Ascending aorta (tissue), 2 donors: Measurements from ENCODE around the gene WNT9A. TPM values are rescaled to one million over a fixed set of nuclear protein-coding genes. Genes with fewer than 3 reads are reported as not detected.

Source experiments
- DNase-seq, 2 donors: peaks; one replicate each; pipeline ENCODE4 v3.0.0-alpha.2; 2019; ENCODE audit warnings: low spot score in 2 of 2
- H3K27ac ChIP-seq, 2 donors: fragments of 200-600 bp; sonication (generic); one replicate each; pipeline ENCODE4 v1.5.1; 2016 to 2017; ENCODE audit warnings: mild to moderate bottlenecking in 1 of 2
- H3K27me3 ChIP-seq: fragments of 200-600 bp; sonication (generic); one replicate; pipeline ENCODE4 v1.5.1; 2017
- H3K36me3 ChIP-seq, 2 donors: fragments of 200-600 bp; sonication (generic); one replicate each; pipeline ENCODE4 v1.5.1; 2016
- H3K4me1 ChIP-seq, 2 donors: fragments of 200-600 bp; sonication (generic); one replicate each; pipeline ENCODE4 v1.5.1; 2016 to 2017; ENCODE audit warnings: mild to moderate bottlenecking in 1 of 2
- H3K4me3 ChIP-seq, 2 donors: fragments of 200-600 bp; sonication (generic); one replicate each; pipeline ENCODE4 v1.5.1; 2016 to 2017; ENCODE audit warnings: mild to moderate bottlenecking in 1 of 2
- H3K9me3 ChIP-seq, 2 donors: fragments of 200-600 bp; sonication (generic); one replicate each; pipeline ENCODE4 v1.5.1; 2016
- CTCF ChIP-seq, 3 experiments: fragments of 200-600 bp in 2 of 3; fragments of 450-650 bp in 1 of 3; sonication (generic) in 2 of 3; IDR thresholded peaks; one replicate each; pipeline ENCODE4 v1.5.1; 2016 to 2019; ENCODE audit warnings: antibody characterized with exemption in 3 of 3, mild to moderate bottlenecking in 1 of 3, moderate library complexity in 1 of 3
- intact Hi-C: fragments of 100-400 bp; cut with DNase I; formaldehyde crosslinking; loops from one replicate; pipeline ENCODE4 v1.15.1; 2023
- total RNA-seq: library from RNA; depleted of rRNA; stranded (reverse); fragments of >200 nt; gene quantifications from one replicate; pipeline ENCODE4 v1.1.0, GENCODE V29; 2016

The WNT9A gene
- total RNA-seq, 1 donor from 2014 or later, result 0.96 TPM

GRCh38 chr1:227899820-227900449 lies 47.8 kb downstream of the WNT9A start:
- H3K27me3 ChIP-seq, result no peaks in the 10 kb centered on the region
- DNase-seq, result peak in 1 of 2 donors; percentile 53
- no peaks in the 10 kb centered on the region for H3K9me3 ChIP-seq
- H3K36me3 ChIP-seq, result no peaks in the 10 kb centered on the region
- H3K27ac ChIP-seq, result no peak overlapping the region
- H3K4me3 ChIP-seq, result no peak overlapping the region
- intact Hi-C loops, result no loop called here
- no peak for TF ChIP-seq CTCF (IDR thresholded peaks at IDR 0.05)
- H3K4me1 ChIP-seq, result no peaks in the 10 kb centered on the region

- Histone ChIP-seq H3K4me3 (no peak overlapping the region), H3K4me1 (no peaks in the 10 kb centered on the region), H3K27me3 (no peaks in the 10 kb centered on the region), H3K9me3 (no peaks in the 10 kb centered on the region), H3K27ac (no peak overlapping the region), H3K36me3 (no peaks in the 10 kb centered on the region)
- peak in 1 of 2 donors; percentile 19 for DNase-seq
- no peak for TF ChIP-seq CTCF (IDR thresholded peaks at IDR 0.05)
- intact Hi-C loops, result no loop called here
Measured at GRCh38 chr1:227899141-227899819, 48.5 kb downstream of the WNT9A start.

GRCh38 chr1:227898502-227899140 lies 49.1 kb downstream of the WNT9A start:
- Histone ChIP-seq H3K4me3 (no peak overlapping the region), H3K4me1 (no peaks in the 10 kb centered on the region), H3K27me3 (no peaks in the 10 kb centered on the region), H3K27ac (no peak overlapping the region), H3K9me3 (no peaks in the 10 kb centered on the region), H3K36me3 (no peaks in the 10 kb centered on the region)
- intact Hi-C loops, result no loop called here
- peak in 1 of 2 donors; percentile 52 for DNase-seq
- no peak for TF ChIP-seq CTCF (IDR thresholded peaks at IDR 0.05)

GRCh38 chr1:227897704-227898438 lies 49.9 kb downstream of the WNT9A start:
- no peaks in the 10 kb centered on the region for H3K36me3 ChIP-seq
- H3K9me3 ChIP-seq, result no peaks in the 10 kb centered on the region
- no peak for TF ChIP-seq CTCF (IDR thresholded peaks at IDR 0.05)
- no peak overlapping the region for H3K4me3 ChIP-seq
- no peak overlapping the region for H3K27ac ChIP-seq
- intact Hi-C loops, result no loop called here
- no peaks in the 10 kb centered on the region for H3K27me3 ChIP-seq
- H3K4me1 ChIP-seq, result no peaks in the 10 kb centered on the region
- peak in 1 of 2 donors; percentile 24 for DNase-seq

GRCh38 chr1:227896710-227897655 lies 50.7 kb downstream of the WNT9A start:
- no peaks in the 10 kb centered on the region for H3K4me1 ChIP-seq
- no peak overlapping the region for H3K4me3 ChIP-seq
- no peaks in the 10 kb centered on the region for H3K27me3 ChIP-seq
- H3K27ac ChIP-seq, result no peak overlapping the region
- no peak for TF ChIP-seq CTCF (IDR thresholded peaks at IDR 0.05)
- peak; percentile 4 to 54 for DNase-seq
- intact Hi-C loops, result no loop called here
- no peaks in the 10 kb centered on the region for H3K36me3 ChIP-seq
- H3K9me3 ChIP-seq, result no peaks in the 10 kb centered on the region
